Measurements from ENCODE around the gene GNAL. TPM values are rescaled to one million over a fixed set of nuclear protein-coding genes. Genes with fewer than 3 reads are reported as not detected.

The GNAL gene
- total and polyA plus RNA-seq, 7 donors: 0.90 to 30.8 (median 5.5) TPM

DNA sequence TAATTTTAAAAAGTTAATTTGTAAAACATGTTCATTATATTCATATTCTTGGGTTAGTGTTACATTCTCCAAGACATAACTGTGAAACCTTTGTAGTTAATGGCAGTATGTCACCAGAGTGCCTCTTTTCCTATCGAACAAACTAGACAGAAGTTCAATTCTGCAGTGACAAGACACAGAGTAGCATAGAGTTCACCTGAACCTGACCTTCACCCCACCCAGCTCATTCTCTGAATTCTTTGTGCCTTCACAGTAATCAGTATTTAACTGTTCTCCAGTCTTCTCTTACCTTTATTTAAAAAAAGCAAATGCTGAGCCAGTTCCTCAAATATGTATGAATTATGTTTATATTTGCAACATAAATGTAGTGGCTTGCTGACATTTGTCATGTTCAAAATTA lies 109.2 kb downstream of the GNAL start:
- H3K27ac ChIP-seq: no peak overlapping the region
- H3K36me3 ChIP-seq (ENCODE audit: insufficient read depth in 1 of 2, low read depth in 1 of 2): no peaks in the 10 kb centered on the region
- H3K27me3 ChIP-seq (ENCODE audit: insufficient read depth in 3 of 3, low read length in 2 of 3): no peaks in the 10 kb centered on the region
- DNase-seq (no peak), ATAC-seq (no peak)
- no peaks in the 10 kb centered on the region for H3K9me3 ChIP-seq
- TF ChIP-seq, protein P1, sequence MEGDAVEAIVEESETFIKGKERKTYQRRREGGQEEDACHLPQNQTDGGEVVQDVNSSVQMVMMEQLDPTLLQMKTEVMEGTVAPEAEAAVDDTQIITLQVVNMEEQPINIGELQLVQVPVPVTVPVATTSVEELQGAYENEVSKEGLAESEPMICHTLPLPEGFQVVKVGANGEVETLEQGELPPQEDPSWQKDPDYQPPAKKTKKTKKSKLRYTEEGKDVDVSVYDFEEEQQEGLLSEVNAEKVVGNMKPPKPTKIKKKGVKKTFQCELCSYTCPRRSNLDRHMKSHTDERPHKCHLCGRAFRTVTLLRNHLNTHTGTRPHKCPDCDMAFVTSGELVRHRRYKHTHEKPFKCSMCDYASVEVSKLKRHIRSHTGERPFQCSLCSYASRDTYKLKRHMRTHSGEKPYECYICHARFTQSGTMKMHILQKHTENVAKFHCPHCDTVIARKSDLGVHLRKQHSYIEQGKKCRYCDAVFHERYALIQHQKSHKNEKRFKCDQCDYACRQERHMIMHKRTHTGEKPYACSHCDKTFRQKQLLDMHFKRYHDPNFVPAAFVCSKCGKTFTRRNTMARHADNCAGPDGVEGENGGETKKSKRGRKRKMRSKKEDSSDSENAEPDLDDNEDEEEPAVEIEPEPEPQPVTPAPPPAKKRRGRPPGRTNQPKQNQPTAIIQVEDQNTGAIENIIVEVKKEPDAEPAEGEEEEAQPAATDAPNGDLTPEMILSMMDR (IDR thresholded peaks at IDR 0.05): no peak
- WGBS, 3 donors: 47 to 53% (median 53%) methylated on average over 1 of the region's 1 CpG
- intact Hi-C loops (cut with DNase I): no loop called here
- no peaks in the 10 kb centered on the region for H3K4me1 ChIP-seq
- no peak overlapping the region for H3K4me3 ChIP-seq

DNA sequence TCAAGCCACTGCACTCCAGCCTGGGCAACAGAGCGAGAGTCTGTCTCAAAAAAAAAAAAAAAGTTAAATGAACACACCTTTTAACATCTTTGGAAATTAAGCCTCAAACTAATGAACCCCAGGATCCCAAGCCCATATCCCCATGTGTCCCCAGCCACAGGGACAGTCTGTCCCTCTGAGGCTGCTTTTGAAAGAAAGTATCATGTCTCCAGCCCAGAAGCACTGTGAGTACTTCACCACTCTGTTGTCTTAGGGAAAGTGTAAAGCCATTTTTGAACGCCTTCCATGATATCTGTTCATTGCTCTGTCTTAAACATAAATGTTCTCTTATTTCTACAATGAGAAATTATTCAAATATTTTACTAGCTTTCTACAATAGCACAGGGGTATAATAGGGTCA lies 110.0 kb downstream of the GNAL start:
- Histone ChIP-seq H3K36me3 (ENCODE audit: insufficient read depth in 1 of 2, low read depth in 1 of 2) (no peaks in the 10 kb centered on the region), H3K9me3 (no peaks in the 10 kb centered on the region), H3K4me3 (no peak overlapping the region), H3K4me1 (no peaks in the 10 kb centered on the region), H3K27ac (no peak overlapping the region), H3K27me3 (ENCODE audit: insufficient read depth in 3 of 3, low read length in 2 of 3) (no peaks in the 10 kb centered on the region)
- DNase-seq (no peak), ATAC-seq (no peak)
- 84 to 92% (median 90%) methylated on average over 2 of the region's 2 CpGs for WGBS, 3 donors
- TF ChIP-seq, protein P1 (IDR thresholded peaks at IDR 0.05): no peak
- intact Hi-C loops (cut with DNase I): no loop called here

DNA sequence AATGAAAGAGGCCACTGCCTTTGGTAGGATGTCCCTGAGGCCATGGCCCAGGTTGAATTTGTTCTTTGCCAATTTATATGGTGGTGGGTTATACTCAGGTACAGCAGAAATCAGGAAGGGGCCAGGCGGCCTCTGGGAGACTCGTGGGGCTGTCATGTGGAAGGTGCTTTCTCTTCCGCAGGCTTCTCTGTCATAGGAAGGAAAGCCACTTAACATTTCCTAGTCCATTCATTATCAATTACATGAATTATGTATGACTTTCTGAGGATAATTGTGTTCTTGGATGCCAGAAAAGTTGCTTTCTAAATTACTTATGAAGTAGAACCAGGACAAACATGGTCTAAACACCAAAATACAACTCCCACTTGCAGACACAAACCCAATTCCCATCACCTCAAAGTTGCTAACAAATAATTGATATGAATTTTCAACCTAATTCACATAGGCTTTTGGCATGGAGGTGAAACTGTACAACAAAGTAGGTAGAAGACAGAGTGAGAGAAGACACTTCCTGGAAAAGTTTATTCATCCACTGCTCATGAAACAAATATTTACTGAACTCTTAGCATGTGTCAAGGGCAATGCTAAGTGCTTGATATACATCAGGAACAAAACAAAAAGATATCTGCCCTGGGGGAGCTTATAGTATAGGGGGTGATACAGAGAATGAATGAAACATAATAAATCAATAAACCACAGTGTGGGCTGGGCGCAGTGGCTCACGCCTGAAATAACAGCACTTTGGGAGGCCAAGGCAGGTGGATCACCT lies 111.7 kb downstream of the GNAL start:
- H3K4me3 ChIP-seq: no peak overlapping the region
- intact Hi-C loops (cut with DNase I): no loop called here
- ATAC-seq (no peak), DNase-seq (no peak)
- TF ChIP-seq, protein P1 (IDR thresholded peaks at IDR 0.05): no peak
- H3K27ac ChIP-seq: no peak overlapping the region
- WGBS, 3 donors: 86 to 94% (median 89%) methylated on average over 5 of the region's 5 CpGs
- H3K36me3 ChIP-seq (ENCODE audit: insufficient read depth in 1 of 2, low read depth in 1 of 2): no peaks in the 10 kb centered on the region
- H3K9me3 ChIP-seq: no peaks in the 10 kb centered on the region
- H3K4me1 ChIP-seq: no peaks in the 10 kb centered on the region
- H3K27me3 ChIP-seq (ENCODE audit: insufficient read depth in 3 of 3, low read length in 2 of 3): no peaks in the 10 kb centered on the region

DNA sequence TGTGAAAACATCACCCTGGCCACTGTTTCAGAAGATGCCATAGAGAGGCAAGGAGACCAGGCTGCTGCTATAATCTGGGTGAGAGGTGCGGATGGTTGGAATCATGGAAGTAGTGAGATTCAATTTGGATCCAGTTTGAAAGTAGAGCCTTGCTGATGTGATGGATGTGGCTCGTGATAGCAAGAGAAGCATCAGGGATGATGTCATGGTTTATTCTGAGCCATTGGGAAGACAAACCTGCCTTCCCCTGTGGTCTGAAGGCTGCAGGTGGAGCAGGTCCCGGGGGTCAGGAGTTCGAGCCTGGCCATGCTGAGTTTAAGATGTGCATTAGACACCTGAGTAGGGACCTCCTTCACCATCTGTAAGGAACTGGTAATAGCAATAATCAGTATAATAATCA lies 112.5 kb downstream of the GNAL start:
- ATAC-seq (peak in 2 of 4 donors; percentile 33 to 48), DNase-seq (no peak)
- Histone ChIP-seq H3K27me3 (ENCODE audit: insufficient read depth in 3 of 3, low read length in 2 of 3) (no peaks in the 10 kb centered on the region), H3K36me3 (ENCODE audit: insufficient read depth in 1 of 2, low read depth in 1 of 2) (no peaks in the 10 kb centered on the region), H3K4me3 (no peak overlapping the region), H3K4me1 (peaks cover 4% of the 10 kb centered on the region), H3K27ac (no peak overlapping the region), H3K9me3 (no peaks in the 10 kb centered on the region)
- TF ChIP-seq, protein P1 (IDR thresholded peaks at IDR 0.05): no peak
- intact Hi-C loops (cut with DNase I): no loop called here
- 61 to 84% (median 69%) methylated on average over 4 of the region's 4 CpGs for WGBS, 3 donors

DNA sequence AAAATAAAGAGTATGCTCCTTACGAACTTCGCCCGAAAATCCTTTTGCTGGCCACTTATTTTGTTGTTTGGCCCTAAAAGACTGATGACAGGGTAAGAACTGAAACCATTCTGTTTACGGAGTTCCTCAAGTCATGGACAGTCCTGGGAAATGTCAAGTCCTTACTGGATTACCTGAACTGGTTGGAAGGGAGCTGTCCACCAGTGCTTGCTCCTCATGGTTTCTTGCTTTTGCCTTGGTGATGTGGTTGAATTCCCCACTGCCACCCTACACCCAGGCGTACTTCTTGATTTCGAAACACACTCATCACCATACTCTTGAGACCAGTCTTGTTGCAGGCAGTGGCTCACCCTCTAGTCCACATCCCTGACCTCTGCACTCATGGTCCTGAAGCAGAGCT lies 113.1 kb downstream of the GNAL start:
- no peak overlapping the region for H3K4me3 ChIP-seq
- H3K4me1 ChIP-seq: peaks cover 4% of the 10 kb centered on the region
- DNase-seq (no peak), ATAC-seq (no peak)
- TF ChIP-seq, protein P1 (IDR thresholded peaks at IDR 0.05): no peak
- no peaks in the 10 kb centered on the region for H3K36me3 ChIP-seq (ENCODE audit: insufficient read depth in 1 of 2, low read depth in 1 of 2)
- intact Hi-C loops (cut with DNase I): no loop called here
- H3K27ac ChIP-seq: no peak overlapping the region
- H3K9me3 ChIP-seq: no peaks in the 10 kb centered on the region
- H3K27me3 ChIP-seq (ENCODE audit: insufficient read depth in 3 of 3, low read length in 2 of 3): no peaks in the 10 kb centered on the region
- WGBS, 3 donors: 89 to 90% (median 89%) methylated on average over 6 of the region's 6 CpGs

Measured in psoas muscle (tissue), 8 donors.